ENCODE measurements around the gene FIGNL2. TPM values are rescaled to one million over a fixed set of nuclear protein-coding genes. Genes with fewer than 3 reads are reported as not detected.

FIGNL2 gene
- total and polyA plus RNA-seq, 2 of the 13 experiments (the other 11 are each of a cell fraction or from before 2014, with no cell fraction given): 0.82 to 1.00 TPM

DNA sequence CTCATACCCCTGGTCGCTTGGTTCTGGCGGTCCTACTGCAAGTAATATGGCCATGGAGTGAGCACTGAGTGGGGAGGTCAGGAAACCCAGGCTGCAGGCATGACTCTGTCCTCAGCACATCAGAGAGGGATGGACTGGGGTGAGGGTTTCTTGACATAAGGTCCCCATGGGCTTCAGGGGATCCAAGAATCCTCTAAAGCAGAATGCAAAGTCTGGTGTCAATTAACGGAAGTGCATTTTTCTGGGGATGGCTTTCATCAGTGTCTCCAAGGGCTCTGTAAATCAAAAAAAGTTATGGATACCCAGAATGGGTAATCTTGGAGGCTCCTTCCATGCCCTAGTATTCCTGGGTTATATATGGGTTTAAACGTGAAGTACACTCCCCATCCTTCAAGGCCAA, 3.7 kb downstream of the FIGNL2 start:
- in situ Hi-C loops (cut with HindIII; ENCODE audit: extremely low pct_ligation_motif_present, low pct_unique_long_range_greater_than_20kb) (no loop called here), intact Hi-C loops (cut with micrococcal nuclease; ENCODE audit: unreplicated experiment) (loop anchor here (1.0 kb wide), 1 partner anchor 30 kb away; no protein-coding TSS in a partner anchor)
- ChIA-PET CTCF (ENCODE audit: low intra/inter-chr PET ratio, low total read pairs) (no interaction called here), POLR2A (no interaction called here)
- peak overlapping the region; percentile 91; the same call in 1 of the 2 replicates for H3K4me2 ChIP-seq (ENCODE audit: low read depth, low read length)
- 81% methylated on average over 4 of the region's 4 CpGs for WGBS (ENCODE audit: low lambda C conversion rate)
- no peaks in the 10 kb centered on the region for H4K20me1 ChIP-seq (ENCODE audit: insufficient read depth, low read length)
- H2AFZ ChIP-seq (ENCODE audit: low read length): no peak overlapping the region
- TF ChIP-seq ZNF552 (CRISPR knock-in tag; IDR thresholded peaks at IDR 0.05; ENCODE audit: borderline replicate concordance) (no peak), HOXA3 (CRISPR knock-in tag; IDR thresholded peaks at IDR 0.05) (no peak), RFX3 (CRISPR knock-in tag; IDR thresholded peaks at IDR 0.05) (no peak)
- TF ChIP-seq, protein P1, sequence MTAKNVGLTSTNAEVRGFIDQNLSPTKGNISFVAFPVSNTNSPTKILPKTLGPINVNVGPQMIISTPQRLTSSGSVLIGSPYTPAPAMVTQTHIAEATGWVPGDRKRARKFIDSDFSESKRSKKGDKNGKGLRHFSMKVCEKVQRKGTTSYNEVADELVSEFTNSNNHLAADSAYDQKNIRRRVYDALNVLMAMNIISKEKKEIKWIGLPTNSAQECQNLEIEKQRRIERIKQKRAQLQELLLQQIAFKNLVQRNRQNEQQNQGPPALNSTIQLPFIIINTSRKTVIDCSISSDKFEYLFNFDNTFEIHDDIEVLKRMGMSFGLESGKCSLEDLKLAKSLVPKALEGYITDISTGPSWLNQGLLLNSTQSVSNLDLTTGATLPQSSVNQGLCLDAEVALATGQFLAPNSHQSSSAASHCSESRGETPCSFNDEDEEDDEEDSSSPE (CRISPR knock-in tag; IDR thresholded peaks at IDR 0.05): no peak
- H3K4me1 ChIP-seq (ENCODE audit: insufficient read depth, low read length): peaks cover 31% of the 10 kb centered on the region
- no TSS peak for BruUV-seq (replicated peaks)
- no peaks in the 10 kb centered on the region for H3K79me2 ChIP-seq (ENCODE audit: insufficient read depth, low read length)
- H3K36me3 ChIP-seq (replicated peaks in 1 of 2; ENCODE audit: control insufficient read depth in 1 of 2, insufficient read depth in 2 of 2, low read length in 2 of 2): no peaks in the 10 kb centered on the region
- H3K9ac ChIP-seq (ENCODE audit: insufficient read depth, low read depth, low read length): no peak overlapping the region
- no peak overlapping the region for H3K4me3 ChIP-seq (replicated peaks in 1 of 3; ENCODE audit: insufficient read depth in 1 of 3, low read depth in 2 of 3, low read length in 3 of 3)
- H3K27ac ChIP-seq (ENCODE audit: extremely low read length, insufficient read depth, low read length): no peak overlapping the region
- H3K9me3 ChIP-seq (ENCODE audit: low read length): no peaks in the 10 kb centered on the region
- no peak for ATAC-seq
- FAIRE-seq: no peak
- no peak for DNase-seq (ENCODE audit: low spot score)
- peaks cover 0 to 9% of the 10 kb centered on the region in 2 experiments; a peak in 1 of 5 replicates for H3K27me3 ChIP-seq (ENCODE audit: control insufficient read depth in 1 of 2, insufficient read depth in 2 of 2, low read length in 2 of 2)

GRCh38 chr12:51841727-51842126, 6.8 kb downstream of the FIGNL2 start:
- H3K36me3 ChIP-seq (replicated peaks in 1 of 2; ENCODE audit: control insufficient read depth in 1 of 2, insufficient read depth in 2 of 2, low read length in 2 of 2): no peaks in the 10 kb centered on the region
- DNase-seq (ENCODE audit: low spot score) (no peak), ATAC-seq (no peak), FAIRE-seq (no peak)
- no peak overlapping the region for H2AFZ ChIP-seq (ENCODE audit: low read length)
- no peaks in the 10 kb centered on the region for H4K20me1 ChIP-seq (ENCODE audit: insufficient read depth, low read length)
- peaks cover 26% of the 10 kb centered on the region for H3K4me1 ChIP-seq (ENCODE audit: insufficient read depth, low read length)
- POLR2A ChIA-PET: no interaction called here
- H3K9me3 ChIP-seq (ENCODE audit: low read length): no peaks in the 10 kb centered on the region
- intact Hi-C loops (cut with micrococcal nuclease; ENCODE audit: unreplicated experiment) (no loop called here), in situ Hi-C loops (cut with HindIII; ENCODE audit: extremely low pct_ligation_motif_present, low pct_unique_long_range_greater_than_20kb) (no loop called here)
- peaks cover 0 to 6% of the 10 kb centered on the region in 2 experiments; a peak in 1 of 5 replicates for H3K27me3 ChIP-seq (ENCODE audit: control insufficient read depth in 1 of 2, insufficient read depth in 2 of 2, low read length in 2 of 2)
- CTCF ChIA-PET (ENCODE audit: low intra/inter-chr PET ratio, low total read pairs): no interaction called here
- no peak overlapping the region for H3K9ac ChIP-seq (ENCODE audit: insufficient read depth, low read depth, low read length)
- no peak overlapping the region for H3K4me2 ChIP-seq (ENCODE audit: low read depth, low read length)
- no peak overlapping the region for H3K4me3 ChIP-seq (replicated peaks in 1 of 3; ENCODE audit: insufficient read depth in 1 of 3, low read depth in 2 of 3, low read length in 3 of 3)
- 78% methylated on average over 6 of the region's 6 CpGs for WGBS (ENCODE audit: low lambda C conversion rate)
- H3K79me2 ChIP-seq (ENCODE audit: insufficient read depth, low read length): no peaks in the 10 kb centered on the region
- no TSS peak for BruUV-seq (replicated peaks)
- no peak overlapping the region for H3K27ac ChIP-seq (ENCODE audit: extremely low read length, insufficient read depth, low read length)
- TF ChIP-seq GMEB1 (CRISPR knock-in tag; IDR thresholded peaks at IDR 0.05; ENCODE audit: borderline replicate concordance) (no peak), ZNF7 (CRISPR knock-in tag; IDR thresholded peaks at IDR 0.05) (no peak), HNRNPUL1 (IDR thresholded peaks at IDR 0.05; ENCODE audit: low read depth, low read length) (no peak), ISX (CRISPR knock-in tag; conservative IDR thresholded peaks at IDR 0.05) (no peak), CHCHD3 (CRISPR knock-in tag; IDR thresholded peaks at IDR 0.05) (no peak), SRSF1 (optimal IDR thresholded peaks at IDR 0.05; ENCODE audit: low read depth, low read length) (no peak), TP53 (CRISPR knock-in tag; conservative IDR thresholded peaks at IDR 0.05) (no peak), BRD4 (CRISPR knock-in tag; IDR thresholded peaks at IDR 0.05) (no peak), ZZZ3 (CRISPR knock-in tag; IDR thresholded peaks at IDR 0.05; ENCODE audit: borderline replicate concordance) (no peak), CERS6 (CRISPR knock-in tag; IDR thresholded peaks at IDR 0.05) (no peak), RAD51 (IDR thresholded peaks at IDR 0.05; ENCODE audit: borderline replicate concordance) (no peak), ZNF879 (CRISPR knock-in tag; IDR thresholded peaks at IDR 0.05) (no peak)

All from HepG2 (cell line).